Esophagus (tissue), 2 donors: ENCODE measurements around the gene SMYD3. TPM values are rescaled to one million over a fixed set of nuclear protein-coding genes. Genes with fewer than 3 reads are reported as not detected.

Experiments
- H3K27ac ChIP-seq, 2 donors: one replicate each; pipeline ENCODE4 v1.5.1; 2013; ENCODE audit warnings: low read depth in 2 of 2, mild to moderate bottlenecking in 2 of 2, inconsistent platforms in 1 of 2, low read length in 1 of 2, moderate library complexity in 1 of 2
- H3K27me3 ChIP-seq, 2 donors: one replicate each; pipeline ENCODE4 v1.6.1; 2013; ENCODE audit warnings: low read length in 2 of 2, control low read depth in 1 of 2, mild to moderate bottlenecking in 1 of 2; ENCODE audit not compliant: insufficient read depth in 2 of 2, control insufficient read depth in 1 of 2
- H3K36me3 ChIP-seq, 2 donors: one replicate each; pipeline ENCODE4 v1.6.1; 2013; ENCODE audit warnings: low read length in 1 of 2; ENCODE audit not compliant: control insufficient read depth in 2 of 2, insufficient read depth in 2 of 2
- H3K4me1 ChIP-seq, 2 donors: one replicate each; pipeline ENCODE4 v1.6.1; 2013; ENCODE audit warnings: low read length in 1 of 2; ENCODE audit not compliant: control insufficient read depth in 2 of 2, insufficient read depth in 2 of 2
- H3K4me3 ChIP-seq, 2 donors: one replicate each; pipeline ENCODE4 v1.5.1; 2013; ENCODE audit warnings: low read length in 2 of 2, mild to moderate bottlenecking in 2 of 2, low read depth in 1 of 2, moderate library complexity in 1 of 2
- H3K9me3 ChIP-seq, 2 donors: one replicate each; pipeline ENCODE4 v1.6.1; 2013; ENCODE audit warnings: mild to moderate bottlenecking in 2 of 2, low read depth in 1 of 2, low read length in 1 of 2, moderate library complexity in 1 of 2; ENCODE audit not compliant: control insufficient read depth in 2 of 2, insufficient read depth in 1 of 2
- WGBS, 2 donors: extraction: QIAGEN DNeasy Blood & Tissue Kit; methylation state at CpG; one replicate each; pipeline ENCODE4 v1.1.7; 2013; 5-methylcytosine and 5-hydroxymethylcytosine counted together
- polyA plus RNA-seq, 2 donors: library from polyadenylated mRNA; stranded (reverse); fragments of 200-250 nt; gene quantifications; one replicate each; pipeline ENCODE4 v1.2.3, GENCODE V29; 2013
- donor health status: healthy with polysubstance abuse.
- donor health status: Bipolar disorder and iron deficiency.

SMYD3 gene
- polyA plus RNA-seq, 2 donors: 5.0 to 5.7 TPM

- 97 to 99% methylated on average over 13 of the region's 13 CpGs for WGBS, 2 donors
Observed at GRCh38 chr1:246311461-246311860, 195.6 kb downstream of the SMYD3 start.

GRCh38 chr1:246309247-246309884, 197.7 kb downstream of the SMYD3 start:
- H3K36me3 ChIP-seq: no peaks in the 10 kb centered on the region
- WGBS, 2 donors: 86 to 91% methylated on average over 3 of the region's 3 CpGs

More at GRCh38 chr1:246311461-246311860, 195.6 kb downstream of the SMYD3 start:
- no peak overlapping the region for H3K27ac ChIP-seq
- H3K4me3 ChIP-seq: no peak overlapping the region
- no peaks in the 10 kb centered on the region for H3K36me3 ChIP-seq
- no peaks in the 10 kb centered on the region for H3K4me1 ChIP-seq
- H3K27me3 ChIP-seq: no peaks in the 10 kb centered on the region
- no peaks in the 10 kb centered on the region for H3K9me3 ChIP-seq

GRCh38 chr1:246308533-246309075, 198.5 kb downstream of the SMYD3 start:
- WGBS, 2 donors: 93 to 95% methylated on average over 3 of the region's 3 CpGs
- Histone ChIP-seq H3K4me3 (no peak overlapping the region), H3K4me1 (no peaks in the 10 kb centered on the region), H3K27ac (no peak overlapping the region), H3K27me3 (no peaks in the 10 kb centered on the region), H3K36me3 (no peaks in the 10 kb centered on the region), H3K9me3 (no peaks in the 10 kb centered on the region)

More at GRCh38 chr1:246309247-246309884, 197.7 kb downstream of the SMYD3 start:
- Histone ChIP-seq H3K4me3 (no peak overlapping the region), H3K27me3 (no peaks in the 10 kb centered on the region), H3K9me3 (no peaks in the 10 kb centered on the region), H3K4me1 (no peaks in the 10 kb centered on the region), H3K27ac (no peak overlapping the region)

GRCh38 chr1:246306415-246307037, 200.6 kb downstream of the SMYD3 start:
- Histone ChIP-seq H3K4me1 (no peaks in the 10 kb centered on the region), H3K9me3 (no peaks in the 10 kb centered on the region), H3K4me3 (no peak overlapping the region), H3K27ac (no peak overlapping the region), H3K27me3 (no peaks in the 10 kb centered on the region), H3K36me3 (no peaks in the 10 kb centered on the region)
- WGBS, 2 donors: 78 to 84% methylated on average over 3 of the region's 3 CpGs

GRCh38 chr1:246304484-246305259, 202.4 kb downstream of the SMYD3 start:
- Histone ChIP-seq H3K9me3 (no peaks in the 10 kb centered on the region), H3K36me3 (no peaks in the 10 kb centered on the region), H3K27me3 (no peaks in the 10 kb centered on the region), H3K4me3 (no peak overlapping the region), H3K4me1 (no peaks in the 10 kb centered on the region), H3K27ac (no peak overlapping the region)
- 95 to 96% methylated on average over 5 of the region's 5 CpGs for WGBS, 2 donors

GRCh38 chr1:246302711-246303317, 204.3 kb downstream of the SMYD3 start:
- Histone ChIP-seq H3K36me3 (no peaks in the 10 kb centered on the region), H3K9me3 (no peaks in the 10 kb centered on the region), H3K27ac (no peak overlapping the region), H3K4me1 (no peaks in the 10 kb centered on the region), H3K4me3 (no peak overlapping the region), H3K27me3 (no peaks in the 10 kb centered on the region)
- WGBS, 2 donors: 93 to 97% methylated on average over 2 of the region's 2 CpGs

GRCh38 chr1:246302251-246302625, 204.8 kb downstream of the SMYD3 start:
- Histone ChIP-seq H3K4me1 (no peaks in the 10 kb centered on the region), H3K4me3 (no peak overlapping the region), H3K27ac (no peak overlapping the region), H3K9me3 (no peaks in the 10 kb centered on the region), H3K36me3 (no peaks in the 10 kb centered on the region), H3K27me3 (no peaks in the 10 kb centered on the region)
- WGBS, 2 donors: 82 to 87% methylated on average over 1 of the region's 1 CpG

GRCh38 chr1:246301553-246302250, 205.4 kb downstream of the SMYD3 start:
- H3K36me3 ChIP-seq: no peaks in the 10 kb centered on the region
- no peak overlapping the region for H3K27ac ChIP-seq
- no peaks in the 10 kb centered on the region for H3K4me1 ChIP-seq
- H3K27me3 ChIP-seq: no peaks in the 10 kb centered on the region
- no peak overlapping the region for H3K4me3 ChIP-seq
- H3K9me3 ChIP-seq: no peaks in the 10 kb centered on the region
- 61 to 76% methylated on average over 6 of the region's 6 CpGs for WGBS, 2 donors
